Progenitor cell of endocrine pancreas (in vitro differentiated cells): Measurements from ENCODE around the gene HOXC6. TPM values are rescaled to one million over a fixed set of nuclear protein-coding genes. Genes with fewer than 3 reads are reported as not detected.

Experiments used
- DNase-seq: peaks from one replicate; pipeline ENCODE4 v3.0.0; 2021; ENCODE audit warnings: low spot score; ENCODE audit not compliant: unreplicated experiment
- H3K27ac Mint-ChIP-seq: 2 replicates; pipeline ENCODE4 v1.8.0; 2021; ENCODE audit warnings: mild to moderate bottlenecking, moderate library complexity, mixed read lengths
- H3K27me3 Mint-ChIP-seq: 2 replicates; pipeline ENCODE4 v1.8.0; 2021; ENCODE audit warnings: mixed read lengths
- H3K36me3 Mint-ChIP-seq: 2 replicates; pipeline ENCODE4 v1.8.0; 2022; ENCODE audit warnings: mixed read lengths; ENCODE audit not compliant: insufficient read depth
- H3K4me1 Mint-ChIP-seq: 2 replicates; pipeline ENCODE4 v1.8.0; 2021; ENCODE audit warnings: low read depth, mixed read lengths
- H3K4me3 Mint-ChIP-seq: 2 replicates; pipeline ENCODE4 v1.8.0; 2021; ENCODE audit warnings: low read depth, mild to moderate bottlenecking, moderate library complexity, mixed read lengths
- H3K9me3 Mint-ChIP-seq: 2 replicates; pipeline ENCODE4 v1.8.0; 2021; ENCODE audit warnings: low read depth, mixed read lengths
- CTCF ChIP-seq: fragments of 200-600 bp; sonication (generic); IDR thresholded peaks from one replicate; pipeline ENCODE4 v1.5.0; 2021; ENCODE audit warnings: antibody characterized with exemption, mild to moderate bottlenecking; ENCODE audit not compliant: unreplicated experiment
- total RNA-seq: library from RNA; stranded (reverse); gene quantifications from 2 replicates; pipeline ENCODE4 v1.2.1, GENCODE V29; 2021

The HOXC6 gene
- total RNA-seq, 1 donor from 2014 or later = 0.17 TPM

GRCh38 chr12:54012631-54013409, 15.4 kb upstream of the HOXC6 start:
- Mint-ChIP-seq H3K4me1 (peaks cover 6% of the 10 kb centered on the region), H3K9me3 (no peaks in the 10 kb centered on the region), H3K27ac (no peak overlapping the region), H3K4me3 (no peak overlapping the region), H3K36me3 (no peaks in the 10 kb centered on the region), H3K27me3 (peaks cover 98% of the 10 kb centered on the region)
- TF ChIP-seq CTCF = no peak
- DNase-seq = no peak

- H3K27ac Mint-ChIP-seq = no peak overlapping the region
- no peaks in the 10 kb centered on the region for H3K9me3 Mint-ChIP-seq
- H3K36me3 Mint-ChIP-seq = no peaks in the 10 kb centered on the region
- no peak overlapping the region for H3K4me3 Mint-ChIP-seq
- no peak for DNase-seq
- peaks cover 92% of the 10 kb centered on the region for H3K27me3 Mint-ChIP-seq
- H3K4me1 Mint-ChIP-seq = peaks cover 6% of the 10 kb centered on the region
- TF ChIP-seq CTCF = no peak
Observed at GRCh38 chr12:54014377-54015017, 13.7 kb upstream of the HOXC6 start.

DNA sequence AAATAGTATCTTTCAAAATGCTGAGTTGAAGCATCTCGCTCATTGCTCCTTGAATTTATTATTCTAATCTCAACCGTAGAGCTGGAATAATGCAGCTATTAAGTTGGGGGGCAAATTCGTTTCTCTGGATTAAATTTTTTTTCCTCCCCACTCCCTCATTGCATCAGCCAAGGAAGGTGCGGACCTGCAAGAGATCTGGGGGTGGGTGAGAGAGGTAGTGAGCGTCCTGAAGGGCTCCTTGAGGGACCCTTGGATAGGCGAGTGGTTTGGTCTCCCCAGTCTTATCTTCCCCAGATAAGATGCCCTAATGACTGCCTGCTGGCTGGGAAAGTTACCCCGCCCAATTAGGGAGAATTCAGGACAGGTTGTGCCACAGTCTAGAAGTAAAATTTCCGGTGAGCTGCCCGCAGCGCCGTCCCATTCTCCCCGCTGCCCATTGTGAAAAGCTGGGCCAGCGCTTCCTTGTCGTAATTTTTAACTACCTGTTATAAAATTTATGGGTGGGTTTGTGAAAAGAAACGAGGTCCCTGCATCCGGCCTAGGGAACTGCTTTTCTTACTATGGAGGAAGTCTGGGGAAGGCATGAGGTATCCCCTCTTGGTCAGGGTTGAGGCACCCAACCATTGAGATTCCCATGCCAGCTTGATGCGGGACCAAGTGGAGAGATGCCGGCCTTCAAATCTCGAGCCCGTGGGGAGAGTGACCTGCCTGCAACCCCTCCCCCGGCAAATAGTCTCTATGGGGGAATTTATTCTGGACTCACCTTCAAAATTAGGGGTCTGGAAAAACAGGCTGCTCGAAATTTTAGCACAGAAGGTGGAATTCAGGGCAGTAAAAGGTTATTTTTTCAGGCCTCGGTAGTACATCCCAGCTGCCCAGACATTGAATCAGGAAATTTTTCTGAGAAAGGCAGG, 13.0 kb upstream of the HOXC6 start:
- H3K27ac Mint-ChIP-seq = no peak overlapping the region
- H3K27me3 Mint-ChIP-seq = peaks cover 92% of the 10 kb centered on the region
- no peaks in the 10 kb centered on the region for H3K36me3 Mint-ChIP-seq
- no peak for TF ChIP-seq CTCF
- peaks cover 6% of the 10 kb centered on the region for H3K4me1 Mint-ChIP-seq
- H3K4me3 Mint-ChIP-seq = no peak overlapping the region
- no peaks in the 10 kb centered on the region for H3K9me3 Mint-ChIP-seq
- no peak for DNase-seq

GRCh38 chr12:54016051-54016450, 12.2 kb upstream of the HOXC6 start:
- Mint-ChIP-seq H3K4me3 (no peak overlapping the region), H3K9me3 (no peaks in the 10 kb centered on the region), H3K27me3 (peaks cover 92% of the 10 kb centered on the region), H3K27ac (no peak overlapping the region), H3K4me1 (peaks cover 6% of the 10 kb centered on the region), H3K36me3 (no peaks in the 10 kb centered on the region)
- TF ChIP-seq CTCF = no peak
- no peak for DNase-seq

DNA sequence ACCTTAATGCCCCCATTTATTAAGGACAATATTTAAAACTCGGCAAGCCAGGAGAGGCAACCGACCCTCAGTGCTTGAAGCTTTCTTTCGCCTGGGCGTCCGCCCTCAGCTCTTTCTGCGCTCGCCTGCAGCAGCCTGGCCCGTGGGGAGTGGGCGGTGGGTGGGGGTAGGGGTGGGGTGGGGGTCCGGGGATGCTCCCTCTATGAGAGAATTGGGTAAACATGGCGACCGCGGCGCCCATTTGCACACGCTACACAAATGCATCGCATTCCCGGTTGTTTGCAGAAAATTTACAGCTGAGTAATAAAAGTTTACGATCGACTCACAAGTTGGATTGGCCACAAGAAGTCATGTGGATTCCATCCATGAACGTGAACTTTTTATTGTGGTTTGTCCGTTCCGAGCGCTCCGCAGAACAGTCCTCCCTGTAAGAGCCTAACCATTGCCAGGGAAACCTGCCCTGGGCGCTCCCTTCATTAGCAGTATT, 11.7 kb upstream of the HOXC6 start:
- Mint-ChIP-seq H3K27me3 (peaks cover 92% of the 10 kb centered on the region), H3K4me3 (no peak overlapping the region), H3K4me1 (peaks cover 6% of the 10 kb centered on the region), H3K36me3 (no peaks in the 10 kb centered on the region), H3K27ac (no peak overlapping the region), H3K9me3 (no peaks in the 10 kb centered on the region)
- TF ChIP-seq CTCF = no peak
- no peak for DNase-seq
